H1 (cell line): ENCODE results near the gene CFAP157. TPM values are rescaled to one million over a fixed set of nuclear protein-coding genes. Genes with fewer than 3 reads are reported as not detected.

Source experiments
- ASH2L ChIP-seq: fragments of 200-600, 300-600 bp; sonication (generic); IDR thresholded peaks from one replicate; pipeline ENCODE4 v1.7.1; 2017; ENCODE audit warnings: low read length
- BRCA1 ChIP-seq: IDR thresholded peaks from 2 replicates; pipeline ENCODE4 v1.6.1; 2012; ENCODE audit warnings: low read depth, low read length, improper control_type of control experiment
- CHD7 ChIP-seq: fragments of 300-600 bp; sonication (generic); IDR thresholded peaks from 2 replicates; pipeline ENCODE4 v1.7.1; 2012; ENCODE audit warnings: low read length, moderate library complexity, mild to moderate bottlenecking, inconsistent platforms; ENCODE audit not compliant: insufficient replicate concordance
- CREB1 ChIP-seq: IDR thresholded peaks from 2 replicates; pipeline ENCODE4 v1.6.1; 2012; ENCODE audit warnings: inconsistent platforms
- EGR1 ChIP-seq: IDR thresholded peaks from 2 replicates; pipeline ENCODE4 v1.6.1; 2011; ENCODE audit warnings: low read depth, low read length, borderline replicate concordance
- FOSL1 ChIP-seq: IDR thresholded peaks from 2 replicates; pipeline ENCODE4 v1.6.1; 2011; ENCODE audit warnings: mild to moderate bottlenecking, low read depth, low read length, moderate library complexity; ENCODE audit not compliant: insufficient read depth
- KDM5A ChIP-seq: fragments of 200-600 bp; IDR thresholded peaks from 2 replicates; pipeline ENCODE4 v1.7.1; 2012; ENCODE audit warnings: mild to moderate bottlenecking, low read length, inconsistent platforms, mixed read lengths
- PHF8 ChIP-seq: fragments of 200-600 bp; sonication (generic); conservative IDR thresholded peaks from 2 replicates; pipeline ENCODE4 v1.7.1; 2012; ENCODE audit warnings: low read depth, mild to moderate bottlenecking, inconsistent platforms, low read length, moderate library complexity
- RFX5 ChIP-seq: IDR thresholded peaks from 2 replicates; pipeline ENCODE4 v1.6.1; 2011; ENCODE audit warnings: low read depth, low read length, improper control_type of control experiment, borderline replicate concordance
- SP2 ChIP-seq: IDR thresholded peaks from 2 replicates; pipeline ENCODE4 v1.6.1; 2012; ENCODE audit warnings: mild to moderate bottlenecking, low read length, inconsistent platforms
- SRF ChIP-seq: IDR thresholded peaks from 2 replicates; pipeline ENCODE4 v1.6.1; 2011; ENCODE audit warnings: mild to moderate bottlenecking, low read depth, low read length, moderate library complexity
- TCF12 ChIP-seq: IDR thresholded peaks from 2 replicates; pipeline ENCODE4 v1.6.1; 2011; ENCODE audit warnings: low read depth, mild to moderate bottlenecking, low read length
- polyA plus RNA-seq, 7 experiments: library from polyadenylated mRNA; depleted of rRNA in 3 of 7; stranded (reverse) in 5 of 7; unstranded in 2 of 7; fragments of >200 nt in 5 of 7; fragments of 200-250 nt in 2 of 7; gene quantifications; 1 replicate in 5 of 7; 2 replicates in 1 of 7; 4 replicates in 1 of 7; pipeline versions ENCODE4 v1.2.1 to v1.2.3, GENCODE V29; 2011 to 2013; ENCODE audit warnings: missing spikeins in 2 of 7, mixed read lengths in 2 of 7
- total RNA-seq: library from RNA; stranded (reverse); fragmentation: NEBNext Ultra II Directional; extraction: Animal tissue kit (Norgen Biotek cat#: 25700); gene quantifications from 2 replicates; pipeline ENCODE4 v1.2.1, GENCODE V29; 2021

CFAP157 gene
- total and polyA plus RNA-seq, 2 of the 8 experiments (the other 6 are each of a cell fraction or from before 2014, with no cell fraction given): not detected

GRCh38 chr9:127698985-127699670, 7.7 kb upstream of the CFAP157 start (continued):
- TF ChIP-seq CHD7 (no peak), TCF12 (no peak), EGR1 (no peak), SP2 (peak; percentile 51), BRCA1 (no peak), SRF (no peak), PHF8 (peak; percentile 65), CREB1 (peak; percentile 63), KDM5A (no peak), ASH2L (peak; percentile 66), RFX5 (no peak), FOSL1 (no peak)
